SJCRH30 (cell line): ENCODE results near the gene TMEM221. TPM values are rescaled to one million over a fixed set of nuclear protein-coding genes. Genes with fewer than 3 reads are reported as not detected.

Experiments
- DNase-seq, 2 experiments: peaks; one replicate each; pipeline ENCODE4 v3.0.0-alpha.2; 2015 to 2020
- H3K27ac ChIP-seq: fragments of 250-450 bp; sonication (Bioruptor Pico); 2 replicates; pipeline ENCODE4 v1.5.1; 2020; ENCODE audit warnings: mild to moderate bottlenecking, moderate library complexity
- H3K27me3 ChIP-seq: fragments of 250-450 bp; sonication (Bioruptor Pico); 2 replicates; pipeline ENCODE4 v1.5.1; 2020; ENCODE audit warnings: mild to moderate bottlenecking, moderate library complexity
- H3K36me3 ChIP-seq: fragments of 250-450 bp; sonication (Bioruptor Pico); 2 replicates; pipeline ENCODE4 v1.5.1; 2020; ENCODE audit warnings: mild to moderate bottlenecking, moderate library complexity
- H3K4me1 ChIP-seq: fragments of 250-450 bp; sonication (Bioruptor Pico); 2 replicates; pipeline ENCODE4 v1.5.1; 2020; ENCODE audit warnings: mild to moderate bottlenecking, moderate library complexity
- H3K4me3 ChIP-seq: fragments of 250-450 bp; sonication (Bioruptor Pico); 2 replicates; pipeline ENCODE4 v1.5.1; 2020; ENCODE audit warnings: mild to moderate bottlenecking, moderate library complexity
- H3K9me3 ChIP-seq: fragments of 250-450 bp; sonication (Bioruptor Pico); replicated peaks from 2 replicates; pipeline ENCODE4 v1.5.1; 2020; ENCODE audit warnings: mild to moderate bottlenecking, moderate library complexity
- total RNA-seq: library from RNA; depleted of rRNA; stranded (reverse); fragments of >200 nt; shearing (Covaris generic); gene quantifications from 2 replicates; pipeline ENCODE4 v1.2.3, GENCODE V29; 2014

Gene TMEM221
- total RNA-seq, 1 experiment from 2014 or later, result 0.10 TPM

- DNase-seq, result no peak
- H3K4me3 ChIP-seq, result no peak overlapping the region
- H3K27me3 ChIP-seq, result no peaks in the 10 kb centered on the region
- H3K27ac ChIP-seq, result no peak overlapping the region
- H3K36me3 ChIP-seq, result no peaks in the 10 kb centered on the region
- H3K9me3 ChIP-seq, result no peaks in the 10 kb centered on the region
- H3K4me1 ChIP-seq, result peaks cover 38% of the 10 kb centered on the region
Measured at GRCh38 chr19:17409990-17410389, 38.5 kb downstream of the TMEM221 start.

GRCh38 chr19:17406887-17407196 lies 41.6 kb downstream of the TMEM221 start:
- Histone ChIP-seq H3K36me3 (no peaks in the 10 kb centered on the region), H3K27me3 (no peaks in the 10 kb centered on the region), H3K9me3 (no peaks in the 10 kb centered on the region), H3K27ac (no peak overlapping the region; the same call in 1 of the 2 replicates), H3K4me1 (peaks cover 26% of the 10 kb centered on the region), H3K4me3 (peak overlapping the region; percentile 20; the same call in 1 of the 2 replicates)
- DNase-seq, result no peak

- H3K9me3 ChIP-seq, result no peaks in the 10 kb centered on the region
- H3K4me1 ChIP-seq, result peaks cover 24% of the 10 kb centered on the region
- peak overlapping the region; percentile 7; the same call in 1 of the 2 replicates for H3K27ac ChIP-seq
- H3K36me3 ChIP-seq, result no peaks in the 10 kb centered on the region
- H3K4me3 ChIP-seq, result no peak overlapping the region
- peak; percentile 73 to 80 for DNase-seq
- H3K27me3 ChIP-seq, result no peaks in the 10 kb centered on the region
Measured at GRCh38 chr19:17406046-17406886, 42.2 kb downstream of the TMEM221 start.

- Histone ChIP-seq H3K4me3 (peak within 1 kb of the TSS; percentile 46), H3K4me1 (peaks cover 24% of the 10 kb centered on the region), H3K36me3 (no peaks in the 10 kb centered on the region), H3K9me3 (no peaks in the 10 kb centered on the region), H3K27ac (peak within 1 kb of the TSS; percentile 20; the same call in 1 of the 2 replicates), H3K27me3 (no peaks in the 10 kb centered on the region)
- DNase-seq, result peak; percentile 65 to 85
Measured at GRCh38 chr19:17405250-17406045, 43.0 kb downstream of the TMEM221 start, which contains the start of gene BST2. BST2 (minus strand) TSS chr19:17405630; CDS start chr19:17405575, 55 bp downstream.

GRCh38 chr19:17404621-17405249 lies 43.7 kb downstream of the TMEM221 start:
- no peaks in the 10 kb centered on the region for H3K36me3 ChIP-seq
- H3K9me3 ChIP-seq, result no peaks in the 10 kb centered on the region
- H3K4me3 ChIP-seq, result peak overlapping the region; percentile 46
- H3K27me3 ChIP-seq, result no peaks in the 10 kb centered on the region
- DNase-seq, result no peak
- H3K4me1 ChIP-seq, result peaks cover 24% of the 10 kb centered on the region
- no peak overlapping the region; the same call in 1 of the 2 replicates for H3K27ac ChIP-seq

- H3K27ac ChIP-seq, result no peak overlapping the region
- H3K4me1 ChIP-seq, result peaks cover 24% of the 10 kb centered on the region
- H3K27me3 ChIP-seq, result no peaks in the 10 kb centered on the region
- no peak for DNase-seq
- no peaks in the 10 kb centered on the region for H3K36me3 ChIP-seq
- H3K9me3 ChIP-seq, result no peaks in the 10 kb centered on the region
- no peak overlapping the region for H3K4me3 ChIP-seq
Measured at GRCh38 chr19:17404015-17404414, 44.5 kb downstream of the TMEM221 start.

GRCh38 chr19:17402982-17403855 lies 45.2 kb downstream of the TMEM221 start:
- Histone ChIP-seq H3K4me1 (peaks cover 24% of the 10 kb centered on the region), H3K36me3 (no peaks in the 10 kb centered on the region), H3K9me3 (no peaks in the 10 kb centered on the region), H3K27me3 (no peaks in the 10 kb centered on the region), H3K27ac (no peak overlapping the region), H3K4me3 (no peak overlapping the region)
- DNase-seq, result peak in 1 of 2 experiments; percentile 47

GRCh38 chr19:17401628-17402027 lies 46.8 kb downstream of the TMEM221 start:
- H3K27ac ChIP-seq, result no peak overlapping the region
- no peak for DNase-seq
- no peaks in the 10 kb centered on the region for H3K36me3 ChIP-seq
- H3K9me3 ChIP-seq, result no peaks in the 10 kb centered on the region
- no peaks in the 10 kb centered on the region for H3K27me3 ChIP-seq
- H3K4me1 ChIP-seq, result peaks cover 17% of the 10 kb centered on the region
- H3K4me3 ChIP-seq, result no peak overlapping the region

- Histone ChIP-seq H3K36me3 (no peaks in the 10 kb centered on the region), H3K27me3 (no peaks in the 10 kb centered on the region), H3K27ac (no peak overlapping the region), H3K9me3 (no peaks in the 10 kb centered on the region), H3K4me1 (no peaks in the 10 kb centered on the region), H3K4me3 (no peak overlapping the region)
- DNase-seq, result no peak
Measured at GRCh38 chr19:17398902-17399527, 49.5 kb downstream of the TMEM221 start.

- no peak overlapping the region for H3K27ac ChIP-seq
- DNase-seq, result peak; percentile 41 to 59
- no peaks in the 10 kb centered on the region for H3K36me3 ChIP-seq
- no peaks in the 10 kb centered on the region for H3K27me3 ChIP-seq
- 0 out of 2 replicates have a peak, but pooled peaks cover 3% of the 10 kb centered on the region for H3K4me1 ChIP-seq
- no peaks in the 10 kb centered on the region for H3K9me3 ChIP-seq
- H3K4me3 ChIP-seq, result no peak overlapping the region
Measured at GRCh38 chr19:17394891-17395415, 53.5 kb downstream of the TMEM221 start.

- H3K27ac ChIP-seq, result no peak within 1 kb of the TSS
- no peaks in the 10 kb centered on the region; the same call in 1 of the 2 replicates for H3K9me3 ChIP-seq
- no peaks in the 10 kb centered on the region for H3K36me3 ChIP-seq
- H3K4me1 ChIP-seq, result 0 out of 2 replicates have a peak, but pooled peaks cover 3% of the 10 kb centered on the region
- H3K4me3 ChIP-seq, result no peak within 1 kb of the TSS
- no peak for DNase-seq
- no peaks in the 10 kb centered on the region for H3K27me3 ChIP-seq
Measured at GRCh38 chr19:17393914-17394313, 54.6 kb downstream of the TMEM221 start, which contains the start of gene CCDC194. CCDC194 (minus strand) TSS chr19:17394196; CDS start chr19:17394158, 38 bp downstream.

GRCh38 chr19:17393002-17393401 lies 55.5 kb downstream of the TMEM221 start:
- H3K4me3 ChIP-seq, result no peak overlapping the region
- 0 out of 2 replicates have a peak, but pooled peaks cover 3% of the 10 kb centered on the region for H3K4me1 ChIP-seq
- DNase-seq, result no peak
- H3K9me3 ChIP-seq, result no peaks in the 10 kb centered on the region; the same call in 1 of the 2 replicates
- H3K27me3 ChIP-seq, result no peaks in the 10 kb centered on the region
- H3K27ac ChIP-seq, result no peak overlapping the region
- no peaks in the 10 kb centered on the region for H3K36me3 ChIP-seq
